Measurements from ENCODE around the gene PYY. TPM values are rescaled to one million over a fixed set of nuclear protein-coding genes. Genes with fewer than 3 reads are reported as not detected.

Gene PYY
- total RNA-seq, 1 experiment from 2014 or later: not detected

DNA sequence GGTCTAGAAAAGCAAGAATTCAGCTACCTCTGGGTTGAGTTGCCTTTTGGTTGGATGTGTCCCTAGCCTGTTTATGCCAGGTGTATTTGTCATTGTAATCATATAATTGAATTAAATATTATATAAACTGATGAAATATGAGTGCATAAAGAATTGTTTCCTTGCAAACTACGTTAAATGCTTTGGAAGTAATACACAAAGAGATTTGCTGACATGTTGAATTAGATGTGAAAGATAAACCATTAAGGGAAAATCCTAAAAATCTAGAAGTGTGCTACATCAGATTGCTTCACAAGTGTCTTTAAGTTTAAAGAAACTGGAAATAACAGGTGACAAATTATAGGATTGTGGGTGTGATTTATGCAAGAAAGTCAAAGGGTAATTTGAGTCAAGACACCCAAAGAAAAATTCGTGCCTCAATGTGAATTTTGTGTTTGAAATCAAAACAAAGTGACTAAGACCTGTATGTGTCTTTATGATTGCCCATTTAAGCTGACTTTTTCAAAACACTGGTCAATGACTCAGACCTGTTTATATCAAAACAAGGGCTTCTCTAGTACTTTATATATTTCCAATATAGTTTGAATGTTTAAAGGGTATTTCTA, 5.1 kb upstream of the PYY start:
- Histone ChIP-seq H4K20me1 (ENCODE audit: low read length) (no peaks in the 10 kb centered on the region), H3K36me3 (ENCODE audit: low read depth, low read length) (no peaks in the 10 kb centered on the region), H3K27me3 (ENCODE audit: low read length) (no peaks in the 10 kb centered on the region), H3K9me3 (ENCODE audit: low read length) (no peaks in the 10 kb centered on the region), H3K9ac (ENCODE audit: low read length) (no peak overlapping the region), H3K79me2 (ENCODE audit: low read length) (no peaks in the 10 kb centered on the region), H3K4me1 (ENCODE audit: insufficient read depth, low read length) (no peaks in the 10 kb centered on the region), H3F3A (ENCODE audit: low read length, unreplicated experiment) (no peaks in the 10 kb centered on the region), H3K27ac (ENCODE audit: low read length) (no peak overlapping the region), H3K9me2 (replicated peaks; ENCODE audit: low read length) (no peaks in the 10 kb centered on the region), H2AFZ (ENCODE audit: low read length) (no peak overlapping the region), H3K4me3 (ENCODE audit: low read length) (no peak overlapping the region), H3K4me2 (ENCODE audit: low read length) (no peak overlapping the region)
- no peak for ATAC-seq
- BruUV-seq (replicated peaks): no TSS peak
- CTCF ChIA-PET: interaction anchor here (0.6 to 1.2 kb wide), 2 partner anchors 15 to 213 kb away, joined by 3 to 10 read pairs; no protein-coding TSS in a partner anchor
- DNase-seq: peak; percentile 18
- TF ChIP-seq EZH2phosphoT487 (IDR thresholded peaks at IDR 0.05; ENCODE audit: borderline replicate concordance, low read length): no peak
- TF ChIP-seq, protein P1, sequence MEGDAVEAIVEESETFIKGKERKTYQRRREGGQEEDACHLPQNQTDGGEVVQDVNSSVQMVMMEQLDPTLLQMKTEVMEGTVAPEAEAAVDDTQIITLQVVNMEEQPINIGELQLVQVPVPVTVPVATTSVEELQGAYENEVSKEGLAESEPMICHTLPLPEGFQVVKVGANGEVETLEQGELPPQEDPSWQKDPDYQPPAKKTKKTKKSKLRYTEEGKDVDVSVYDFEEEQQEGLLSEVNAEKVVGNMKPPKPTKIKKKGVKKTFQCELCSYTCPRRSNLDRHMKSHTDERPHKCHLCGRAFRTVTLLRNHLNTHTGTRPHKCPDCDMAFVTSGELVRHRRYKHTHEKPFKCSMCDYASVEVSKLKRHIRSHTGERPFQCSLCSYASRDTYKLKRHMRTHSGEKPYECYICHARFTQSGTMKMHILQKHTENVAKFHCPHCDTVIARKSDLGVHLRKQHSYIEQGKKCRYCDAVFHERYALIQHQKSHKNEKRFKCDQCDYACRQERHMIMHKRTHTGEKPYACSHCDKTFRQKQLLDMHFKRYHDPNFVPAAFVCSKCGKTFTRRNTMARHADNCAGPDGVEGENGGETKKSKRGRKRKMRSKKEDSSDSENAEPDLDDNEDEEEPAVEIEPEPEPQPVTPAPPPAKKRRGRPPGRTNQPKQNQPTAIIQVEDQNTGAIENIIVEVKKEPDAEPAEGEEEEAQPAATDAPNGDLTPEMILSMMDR (conservative IDR thresholded peaks at IDR 0.05; ENCODE audit: low read depth, low read length): no peak
- TF ChIP-seq EZH2 (IDR thresholded peaks at IDR 0.05; ENCODE audit: low read length, unreplicated experiment): no peak
- intact Hi-C loops (cut with micrococcal nuclease): no loop called here
- POLR2A ChIA-PET (ENCODE audit: unreplicated experiment): interaction anchor here (0.5 to 0.6 kb wide), 2 partner anchors 42 to 273 kb away, joined by 3 to 6 read pairs; no protein-coding TSS in a partner anchor

DNA sequence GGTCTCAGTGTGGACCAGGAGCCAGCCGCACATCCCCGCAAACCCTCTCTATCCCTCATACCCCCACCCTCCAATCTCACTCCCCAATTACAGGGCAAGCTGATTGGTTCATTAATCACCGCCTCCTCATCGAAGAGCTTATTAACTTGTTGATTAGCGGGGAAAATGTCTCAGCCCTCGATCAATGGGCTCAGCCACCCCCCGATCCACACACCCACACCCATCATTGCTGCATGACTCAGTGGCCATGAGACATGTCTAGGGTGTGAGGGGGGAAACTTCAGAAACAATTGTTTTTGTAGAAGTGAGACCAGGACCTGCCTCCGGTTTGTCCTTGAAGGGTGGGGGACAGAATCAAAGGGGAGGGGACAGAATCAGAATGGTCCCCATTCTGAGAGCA, 2.5 kb upstream of the PYY start:
- Histone ChIP-seq H3K4me3 (ENCODE audit: low read length) (no peak overlapping the region), H3K9ac (ENCODE audit: low read length) (no peak overlapping the region), H3K4me1 (ENCODE audit: insufficient read depth, low read length) (no peaks in the 10 kb centered on the region), H3F3A (ENCODE audit: low read length, unreplicated experiment) (no peaks in the 10 kb centered on the region), H2AFZ (ENCODE audit: low read length) (no peak overlapping the region), H3K4me2 (ENCODE audit: low read length) (no peak overlapping the region), H4K20me1 (ENCODE audit: low read length) (no peaks in the 10 kb centered on the region), H3K36me3 (ENCODE audit: low read depth, low read length) (no peaks in the 10 kb centered on the region), H3K9me3 (ENCODE audit: low read length) (no peaks in the 10 kb centered on the region), H3K27ac (ENCODE audit: low read length) (no peak overlapping the region), H3K27me3 (ENCODE audit: low read length) (no peaks in the 10 kb centered on the region), H3K9me2 (replicated peaks; ENCODE audit: low read length) (no peaks in the 10 kb centered on the region), H3K79me2 (ENCODE audit: low read length) (no peaks in the 10 kb centered on the region)
- DNase-seq: no peak
- POLR2A ChIA-PET (ENCODE audit: unreplicated experiment): no interaction called here
- CTCF ChIA-PET: no interaction called here
- no TSS peak for BruUV-seq (replicated peaks)
- TF ChIP-seq EZH2phosphoT487 (IDR thresholded peaks at IDR 0.05; ENCODE audit: borderline replicate concordance, low read length) (no peak), EZH2 (IDR thresholded peaks at IDR 0.05; ENCODE audit: low read length, unreplicated experiment) (no peak)
- TF ChIP-seq, protein P1 (conservative IDR thresholded peaks at IDR 0.05; ENCODE audit: low read depth, low read length): no peak
- ATAC-seq: no peak
- intact Hi-C loops (cut with micrococcal nuclease): no loop called here
